Measurements from ENCODE around the gene RANBP9. TPM values are rescaled to one million over a fixed set of nuclear protein-coding genes. Genes with fewer than 3 reads are reported as not detected.
A peak's percentile ranks its signal among the peaks of the same experiment; 100 is the strongest.

The RANBP9 gene
- total RNA-seq, 1 experiment from 2014 or later: 38.2 TPM

DNA sequence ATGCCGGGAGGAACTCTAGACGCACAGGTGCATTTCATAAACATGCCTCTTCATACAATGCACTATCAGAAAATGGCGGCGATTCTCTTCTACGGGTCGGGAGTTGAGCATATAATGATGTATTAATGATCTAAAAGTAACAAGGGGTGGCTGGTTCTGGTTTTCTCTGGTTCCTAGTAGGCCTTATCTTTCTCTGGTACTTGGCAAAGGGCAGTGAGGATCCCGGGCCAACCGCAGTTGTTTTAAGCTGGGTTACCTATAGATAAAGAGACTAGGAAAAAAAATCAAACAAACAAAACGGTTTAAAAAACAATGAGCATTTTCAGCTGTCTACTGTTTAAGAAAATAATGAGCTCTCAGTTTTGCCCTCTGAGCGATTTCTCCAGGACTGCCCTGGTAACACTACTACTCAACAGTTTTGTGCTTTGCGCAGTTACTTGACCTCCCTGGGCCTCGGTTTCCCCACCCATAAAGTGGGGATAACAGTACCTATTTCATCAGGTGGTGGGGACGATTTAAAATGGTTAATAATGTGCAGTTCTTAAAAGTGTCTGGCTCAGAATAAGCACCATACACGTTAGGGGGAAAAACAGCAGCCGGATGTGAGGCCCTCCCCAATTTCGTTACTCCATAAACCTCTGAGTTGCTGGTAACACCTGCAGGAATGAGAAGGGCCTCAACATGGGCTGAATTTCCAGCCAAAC, 138.5 kb downstream of the RANBP9 start:
- no TSS peak for BruUV-seq (replicated peaks)
- Mint-ChIP-seq H3K27ac (ENCODE audit: unreplicated experiment) (no peak overlapping the region), H3K36me3 (ENCODE audit: insufficient read depth, unreplicated experiment) (peaks cover 11% of the 10 kb centered on the region), H3K4me3 (ENCODE audit: unreplicated experiment) (peak overlapping the region; percentile 85), H3K4me1 (ENCODE audit: low read depth, unreplicated experiment) (peaks cover 10% of the 10 kb centered on the region), H3K9me3 (ENCODE audit: unreplicated experiment) (no peaks in the 10 kb centered on the region), H3K27me3 (ENCODE audit: insufficient read depth, unreplicated experiment) (no peaks in the 10 kb centered on the region)
- ChIA-PET POLR2A (interaction anchor here (3.3 kb wide), 1 partner anchor 42 kb away, joined by 30 read pairs; the partner anchor contains the start of gene NOL7), CTCF (interaction anchor here (2.8 kb wide), 1 partner anchor 43 kb away, joined by 51 read pairs; the partner anchor contains the start of gene NOL7)
- intact Hi-C loops (cut with micrococcal nuclease; ENCODE audit: unreplicated experiment): loop anchor here (5.0 kb wide), 1 partner anchor 86 kb away; the partner anchor contains the start of gene GFOD1
- Histone ChIP-seq H3K4me1 (peaks cover 14% of the 10 kb centered on the region), H3K4me3 (ENCODE audit: low read depth, low read length) (peak overlapping the region; percentile 67), H3K36me3 (ENCODE audit: control insufficient read depth, insufficient read depth, low read length) (no peaks in the 10 kb centered on the region), H3K27me3 (replicated peaks; ENCODE audit: control insufficient read depth, insufficient read depth, low read length) (no peaks in the 10 kb centered on the region), H3K9me3 (no peaks in the 10 kb centered on the region)
- TF ChIP-seq, protein P1, sequence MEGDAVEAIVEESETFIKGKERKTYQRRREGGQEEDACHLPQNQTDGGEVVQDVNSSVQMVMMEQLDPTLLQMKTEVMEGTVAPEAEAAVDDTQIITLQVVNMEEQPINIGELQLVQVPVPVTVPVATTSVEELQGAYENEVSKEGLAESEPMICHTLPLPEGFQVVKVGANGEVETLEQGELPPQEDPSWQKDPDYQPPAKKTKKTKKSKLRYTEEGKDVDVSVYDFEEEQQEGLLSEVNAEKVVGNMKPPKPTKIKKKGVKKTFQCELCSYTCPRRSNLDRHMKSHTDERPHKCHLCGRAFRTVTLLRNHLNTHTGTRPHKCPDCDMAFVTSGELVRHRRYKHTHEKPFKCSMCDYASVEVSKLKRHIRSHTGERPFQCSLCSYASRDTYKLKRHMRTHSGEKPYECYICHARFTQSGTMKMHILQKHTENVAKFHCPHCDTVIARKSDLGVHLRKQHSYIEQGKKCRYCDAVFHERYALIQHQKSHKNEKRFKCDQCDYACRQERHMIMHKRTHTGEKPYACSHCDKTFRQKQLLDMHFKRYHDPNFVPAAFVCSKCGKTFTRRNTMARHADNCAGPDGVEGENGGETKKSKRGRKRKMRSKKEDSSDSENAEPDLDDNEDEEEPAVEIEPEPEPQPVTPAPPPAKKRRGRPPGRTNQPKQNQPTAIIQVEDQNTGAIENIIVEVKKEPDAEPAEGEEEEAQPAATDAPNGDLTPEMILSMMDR (IDR thresholded peaks at IDR 0.05; ENCODE audit: insufficient read depth in 1 of 2, low read depth in 1 of 2, low read length in 1 of 2, severe bottlenecking in 1 of 2, unreplicated experiment in 1 of 2): no peak
- DNase-seq: no peak

GRCh38 chr6:13572240-13572639, 139.4 kb downstream of the RANBP9 start:
- Mint-ChIP-seq H3K4me1 (ENCODE audit: low read depth, unreplicated experiment) (peaks cover 10% of the 10 kb centered on the region), H3K36me3 (ENCODE audit: insufficient read depth, unreplicated experiment) (peaks cover 11% of the 10 kb centered on the region), H3K9me3 (ENCODE audit: unreplicated experiment) (no peaks in the 10 kb centered on the region), H3K4me3 (ENCODE audit: unreplicated experiment) (peak overlapping the region; percentile 85), H3K27ac (ENCODE audit: unreplicated experiment) (peak overlapping the region; percentile 5), H3K27me3 (ENCODE audit: insufficient read depth, unreplicated experiment) (no peaks in the 10 kb centered on the region)
- POLR2A ChIA-PET: interaction anchor here (0.7 kb wide), 1 partner anchor 244 kb away, joined by 3 read pairs; the partner anchor contains the start of gene TBC1D7
- H3K4me1 ChIP-seq: peaks cover 14% of the 10 kb centered on the region
- no TSS peak for BruUV-seq (replicated peaks)
- CTCF ChIA-PET: no interaction called here
- DNase-seq: no peak
- H3K9me3 ChIP-seq: no peaks in the 10 kb centered on the region
- TF ChIP-seq, protein P1 (IDR thresholded peaks at IDR 0.05; ENCODE audit: insufficient read depth in 1 of 2, low read depth in 1 of 2, low read length in 1 of 2, severe bottlenecking in 1 of 2, unreplicated experiment in 1 of 2): no peak
- intact Hi-C loops (cut with micrococcal nuclease; ENCODE audit: unreplicated experiment): loop anchor here (5.0 kb wide), 1 partner anchor 85 kb away; the partner anchor contains the start of gene GFOD1
- H3K27me3 ChIP-seq (replicated peaks; ENCODE audit: control insufficient read depth, insufficient read depth, low read length): no peaks in the 10 kb centered on the region
- H3K4me3 ChIP-seq (ENCODE audit: low read depth, low read length): no peak overlapping the region
- H3K36me3 ChIP-seq (ENCODE audit: control insufficient read depth, insufficient read depth, low read length): no peaks in the 10 kb centered on the region

Other genes with a start within 250 kb of the RANBP9 start
- 0.65 and 0.84 TPM in 2 replicates for gene GFOD1, start 224.2 kb downstream of the RANBP9 start, total RNA-seq (2022)
- gene SIRT5, start 137.2 kb downstream of the RANBP9 start, total RNA-seq (2022): 17.9 and 19.0 TPM in 2 replicates
- 85.4 and 92.9 TPM in 2 replicates for gene NOL7, start 96.5 kb downstream of the RANBP9 start, total RNA-seq (2022)
- 61.2 and 64.8 TPM in 2 replicates for gene MCUR1, start 102.7 kb upstream of the RANBP9 start, total RNA-seq (2022)
- gene RNF182, start 213.1 kb upstream of the RANBP9 start, total RNA-seq (2022): 0.39 and 1.1 TPM in 2 replicates